HepG2 (cell line): ENCODE measurements around the gene TMEM184B. TPM values are rescaled to one million over a fixed set of nuclear protein-coding genes. Genes with fewer than 3 reads are reported as not detected.
A peak's percentile ranks its signal among the peaks of the same experiment; 100 is the strongest.

Experiments
- FOXA3 ChIP-seq: IDR thresholded peaks from 2 replicates; pipeline ENCODE4 v1.6.1; 2016; ENCODE audit warnings: missing genetic modification reagents, missing compliant biosample characterization
- KDM2A ChIP-seq: sonication (generic); formaldehyde crosslinking; IDR thresholded peaks from 2 replicates; pipeline ENCODE4 v1.4.0; 2020; ENCODE audit warnings: low read depth, missing genetic modification reagents, borderline replicate concordance
- KLF16 ChIP-seq, 2 experiments: sonication (generic) in 1 of 2; formaldehyde crosslinking in 1 of 2; IDR thresholded peaks; 2 replicates each; pipeline versions ENCODE4 v1.6.1 to v1.8.0; 2016 to 2023; ENCODE audit warnings: missing genetic modification reagents in 2 of 2, missing compliant biosample characterization in 1 of 2
- MAZ ChIP-seq, 2 experiments: sonication (generic) in 1 of 2; formaldehyde crosslinking in 1 of 2; IDR thresholded peaks; 2 replicates each; pipeline versions ENCODE4 v1.5.0 to v1.6.1; 2012 to 2020; ENCODE audit warnings: low read depth in 2 of 2, mild to moderate bottlenecking in 2 of 2, borderline replicate concordance in 1 of 2, improper control_type of control experiment in 1 of 2, low read length in 1 of 2, missing genetic modification reagents in 1 of 2, moderate library complexity in 1 of 2
- MXI1 ChIP-seq: IDR thresholded peaks from 3 replicates; pipeline ENCODE4 v1.6.1; 2012; ENCODE audit warnings: low read depth, low read length, inconsistent platforms, borderline replicate concordance
- NCOA2 ChIP-seq: sonication (generic); formaldehyde crosslinking; IDR thresholded peaks from 2 replicates; pipeline ENCODE4 v1.8.0; 2022; ENCODE audit warnings: inconsistent platforms
- ZBTB1 ChIP-seq: sonication (generic); formaldehyde crosslinking; IDR thresholded peaks from 2 replicates; pipeline ENCODE4 v1.4.0; 2020; ENCODE audit warnings: missing genetic modification reagents, borderline replicate concordance
- ZEB1 ChIP-seq: IDR thresholded peaks from 2 replicates; pipeline ENCODE4 v1.6.1; 2012; ENCODE audit warnings: mild to moderate bottlenecking, low read depth, inconsistent platforms; ENCODE audit not compliant: insufficient replicate concordance
- ZFP91 ChIP-seq: sonication (generic); formaldehyde crosslinking; IDR thresholded peaks from 2 replicates; pipeline ENCODE4 v1.9.0; 2022; ENCODE audit warnings: missing genetic modification reagents, mild to moderate bottlenecking, borderline replicate concordance
- ZFY ChIP-seq: sonication (generic); formaldehyde crosslinking; IDR thresholded peaks from 2 replicates; pipeline ENCODE4 v1.4.0; 2020; ENCODE audit warnings: missing genetic modification reagents
- ZNF264 ChIP-seq: sonication (generic); formaldehyde crosslinking; IDR thresholded peaks from 2 replicates; pipeline ENCODE4 v1.4.0; 2020; ENCODE audit warnings: missing genetic modification reagents
- ZNF292 ChIP-seq: sonication (generic); formaldehyde crosslinking; IDR thresholded peaks from 2 replicates; pipeline ENCODE4 v1.8.1; 2022; ENCODE audit warnings: mild to moderate bottlenecking, low read depth, missing genetic modification reagents, borderline replicate concordance
- ZNF572 ChIP-seq: sonication (generic); formaldehyde crosslinking; IDR thresholded peaks from 2 replicates; pipeline ENCODE4 v1.5.1; 2020; ENCODE audit warnings: mild to moderate bottlenecking, missing genetic modification reagents
- polyA plus RNA-seq, 8 experiments: library from polyadenylated mRNA; depleted of rRNA in 3 of 8; stranded (reverse) in 7 of 8; unstranded in 1 of 8; fragments of >200 nt; fragmentation: Illumina TruSeq in 4 of 8; extraction: Trizol in 4 of 8; gene quantifications; 2 replicates each; pipeline versions ENCODE4 v1.2.1 to v1.2.3, GENCODE V29; 2011 to 2016; ENCODE audit warnings: low read depth in 4 of 8, missing spikeins in 1 of 8, mixed read lengths in 1 of 8; ENCODE audit not compliant: insufficient read depth in 1 of 8
- total RNA-seq, 5 experiments: library from RNA; depleted of rRNA; stranded (reverse); fragments of >200 nt; fragmentation: Illumina TruSeq; extraction: Trizol; gene quantifications; 2 replicates each; pipeline ENCODE4 v1.2.3, GENCODE V29; 2016; ENCODE audit warnings: low read depth in 1 of 5
- TF ChIP-seq, protein P1 (sequence below): sonication (generic); formaldehyde crosslinking; IDR thresholded peaks from 2 replicates; pipeline ENCODE4 v1.8.0; 2022; ENCODE audit warnings: low read depth, missing genetic modification reagents
- TF ChIP-seq, protein P2 (sequence below): sonication (generic); formaldehyde crosslinking; IDR thresholded peaks from 2 replicates; pipeline ENCODE4 v1.4.0; 2020; ENCODE audit warnings: mild to moderate bottlenecking, missing genetic modification reagents, borderline replicate concordance
- TF ChIP-seq, protein P3 (sequence below): sonication (generic); formaldehyde crosslinking; IDR thresholded peaks from 2 replicates; pipeline ENCODE4 v1.8.0; 2022; ENCODE audit warnings: mild to moderate bottlenecking, missing genetic modification reagents, borderline replicate concordance

The TMEM184B gene
- total and polyA plus RNA-seq, 2 of the 13 experiments (the other 11 are each of a cell fraction or from before 2014, with no cell fraction given), result 15.9 to 16.0 TPM

GRCh38 chr22:38309614-38310517 lies 37.1 kb upstream of the TMEM184B start (continued):
- TF ChIP-seq, protein P1, sequence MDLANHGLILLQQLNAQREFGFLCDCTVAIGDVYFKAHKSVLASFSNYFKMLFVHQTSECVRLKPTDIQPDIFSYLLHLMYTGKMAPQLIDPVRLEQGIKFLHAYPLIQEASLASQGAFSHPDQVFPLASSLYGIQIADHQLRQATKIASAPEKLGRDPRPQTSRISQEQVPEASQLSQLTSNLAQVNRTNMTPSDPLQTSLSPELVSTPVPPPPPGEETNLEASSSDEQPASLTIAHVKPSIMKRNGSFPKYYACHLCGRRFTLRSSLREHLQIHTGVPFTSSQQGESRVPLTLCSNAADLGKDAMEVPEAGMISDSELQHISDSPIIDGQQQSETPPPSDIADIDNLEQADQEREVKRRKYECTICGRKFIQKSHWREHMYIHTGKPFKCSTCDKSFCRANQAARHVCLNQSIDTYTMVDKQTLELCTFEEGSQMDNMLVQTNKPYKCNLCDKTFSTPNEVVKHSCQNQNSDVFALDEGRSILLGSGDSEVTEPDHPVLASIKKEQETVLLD, result no peak
- peak; percentile 24; the same call in 1 of the 2 replicates for TF ChIP-seq KDM2A
- TF ChIP-seq ZEB1, result no peak
- TF ChIP-seq ZBTB1, result no peak
- TF ChIP-seq MAZ (IDR thresholded peaks at IDR 0.05; ENCODE audit: borderline replicate concordance, low read depth, low read length), result no peak
- 0 out of 2 replicates have a peak, but pooled peaks have one; percentile 15 for TF ChIP-seq MAZ (CRISPR knock-in tag; IDR thresholded peaks at IDR 0.05; ENCODE audit: low read depth)
- TF ChIP-seq ZFP91 (CRISPR knock-in tag), result peak; percentile 40; the same call in 1 of the 2 replicates
- TF ChIP-seq FOXA3, result peak; percentile 75
- peak; percentile 44; the same call in 1 of the 2 replicates for TF ChIP-seq ZFY (CRISPR knock-in tag)
- TF ChIP-seq NCOA2 (CRISPR knock-in tag), result peak; percentile 65
- TF ChIP-seq, protein P2, sequence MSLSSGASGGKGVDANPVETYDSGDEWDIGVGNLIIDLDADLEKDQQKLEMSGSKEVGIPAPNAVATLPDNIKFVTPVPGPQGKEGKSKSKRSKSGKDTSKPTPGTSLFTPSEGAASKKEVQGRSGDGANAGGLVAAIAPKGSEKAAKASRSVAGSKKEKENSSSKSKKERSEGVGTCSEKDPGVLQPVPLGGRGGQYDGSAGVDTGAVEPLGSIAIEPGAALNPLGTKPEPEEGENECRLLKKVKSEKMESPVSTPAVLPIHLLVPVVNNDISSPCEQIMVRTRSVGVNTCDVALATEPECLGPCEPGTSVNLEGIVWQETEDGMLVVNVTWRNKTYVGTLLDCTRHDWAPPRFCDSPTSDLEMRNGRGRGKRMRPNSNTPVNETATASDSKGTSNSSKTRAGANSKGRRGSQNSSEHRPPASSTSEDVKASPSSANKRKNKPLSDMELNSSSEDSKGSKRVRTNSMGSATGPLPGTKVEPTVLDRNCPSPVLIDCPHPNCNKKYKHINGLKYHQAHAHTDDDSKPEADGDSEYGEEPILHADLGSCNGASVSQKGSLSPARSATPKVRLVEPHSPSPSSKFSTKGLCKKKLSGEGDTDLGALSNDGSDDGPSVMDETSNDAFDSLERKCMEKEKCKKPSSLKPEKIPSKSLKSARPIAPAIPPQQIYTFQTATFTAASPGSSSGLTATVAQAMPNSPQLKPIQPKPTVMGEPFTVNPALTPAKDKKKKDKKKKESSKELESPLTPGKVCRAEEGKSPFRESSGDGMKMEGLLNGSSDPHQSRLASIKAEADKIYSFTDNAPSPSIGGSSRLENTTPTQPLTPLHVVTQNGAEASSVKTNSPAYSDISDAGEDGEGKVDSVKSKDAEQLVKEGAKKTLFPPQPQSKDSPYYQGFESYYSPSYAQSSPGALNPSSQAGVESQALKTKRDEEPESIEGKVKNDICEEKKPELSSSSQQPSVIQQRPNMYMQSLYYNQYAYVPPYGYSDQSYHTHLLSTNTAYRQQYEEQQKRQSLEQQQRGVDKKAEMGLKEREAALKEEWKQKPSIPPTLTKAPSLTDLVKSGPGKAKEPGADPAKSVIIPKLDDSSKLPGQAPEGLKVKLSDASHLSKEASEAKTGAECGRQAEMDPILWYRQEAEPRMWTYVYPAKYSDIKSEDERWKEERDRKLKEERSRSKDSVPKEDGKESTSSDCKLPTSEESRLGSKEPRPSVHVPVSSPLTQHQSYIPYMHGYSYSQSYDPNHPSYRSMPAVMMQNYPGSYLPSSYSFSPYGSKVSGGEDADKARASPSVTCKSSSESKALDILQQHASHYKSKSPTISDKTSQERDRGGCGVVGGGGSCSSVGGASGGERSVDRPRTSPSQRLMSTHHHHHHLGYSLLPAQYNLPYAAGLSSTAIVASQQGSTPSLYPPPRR, result peak; percentile 74; the same call in 1 of the 2 replicates
- TF ChIP-seq ZNF264 (CRISPR knock-in tag), result peak; percentile 23; the same call in 1 of the 2 replicates
- no peak for TF ChIP-seq ZNF572 (CRISPR knock-in tag)
- peak in 1 of 2 experiments; percentile 21; a peak in 1 of 4 replicates for TF ChIP-seq KLF16 (CRISPR knock-in tag; IDR thresholded peaks at IDR 0.05)
- peak; percentile 81; the same call in 1 of the 3 replicates for TF ChIP-seq MXI1
- TF ChIP-seq, protein P3, sequence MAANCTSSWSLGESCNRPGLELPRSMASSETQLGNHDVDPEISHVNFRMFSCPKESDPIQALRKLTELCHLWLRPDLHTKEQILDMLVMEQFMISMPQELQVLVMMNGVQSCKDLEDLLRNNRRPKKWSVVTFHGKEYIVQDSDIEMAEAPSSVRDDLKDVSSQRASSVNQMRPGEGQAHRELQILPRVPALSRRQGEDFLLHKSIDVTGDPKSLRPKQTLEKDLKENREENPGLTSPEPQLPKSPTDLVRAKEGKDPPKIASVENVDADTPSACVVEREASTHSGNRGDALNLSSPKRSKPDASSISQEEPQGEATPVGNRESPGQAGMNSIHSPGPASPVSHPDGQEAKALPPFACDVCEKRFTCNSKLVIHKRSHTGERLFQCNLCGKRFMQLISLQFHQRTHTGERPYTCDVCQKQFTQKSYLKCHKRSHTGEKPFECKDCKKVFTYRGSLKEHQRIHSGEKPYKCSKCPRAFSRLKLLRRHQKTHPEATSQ (CRISPR knock-in tag), result peak; percentile 44; the same call in 1 of the 2 replicates
- peak; percentile 93 for TF ChIP-seq ZNF292 (CRISPR knock-in tag)
